ENCODE data around the gene BORCS5.
"Not testable (repeated sequence)": the region's sequence is repeated elsewhere in the genome, so short reads cannot be mapped to it uniquely, and the experiment has no call there.

Gene BORCS5

DNA sequence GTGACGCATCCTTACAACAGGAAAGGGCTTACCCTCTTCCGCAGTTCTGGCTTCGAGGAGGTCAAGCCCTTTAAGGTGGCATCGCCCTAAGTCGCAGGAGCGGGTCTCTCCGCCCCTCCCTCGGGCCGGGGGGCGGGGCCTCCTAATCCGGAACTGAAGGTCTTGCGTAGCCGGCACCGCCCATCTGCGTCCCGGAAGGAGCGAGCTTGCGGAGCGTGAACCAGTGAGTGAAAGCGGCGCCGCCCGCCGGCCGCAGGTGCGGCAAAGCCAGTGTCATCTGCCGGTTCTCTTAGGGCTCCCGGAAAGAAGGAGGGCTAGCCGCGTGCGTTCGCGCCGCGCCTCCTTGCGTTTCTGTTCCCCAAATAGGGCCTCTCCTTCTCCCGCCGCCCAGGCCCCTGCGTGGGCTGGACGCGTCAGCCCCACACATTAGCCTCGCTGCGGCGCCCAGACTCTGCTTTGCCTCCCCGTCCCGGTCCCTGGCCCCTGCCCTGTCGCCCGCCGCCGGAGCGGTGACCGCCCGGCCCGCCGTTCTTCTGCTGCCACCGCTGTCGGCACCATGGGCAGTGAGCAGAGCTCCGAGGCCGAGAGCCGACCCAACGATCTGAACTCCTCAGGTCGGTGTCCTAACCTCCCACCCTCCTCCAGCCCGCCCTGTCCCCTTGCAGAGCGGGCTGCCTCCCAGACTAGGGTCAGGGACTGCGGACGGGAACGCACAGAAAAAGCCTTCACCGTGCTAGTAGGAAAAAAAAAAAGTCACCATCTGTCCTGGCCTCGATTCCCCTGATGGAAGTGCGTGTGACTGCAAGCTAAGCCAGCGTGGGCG lies at the start of gene BORCS5:
Gene BORCS5, plus strand, starts transcription at position 183 of the 823 bp plus-strand sequence. Its CDS starts 374 bp downstream, at position 557.
- DNase-seq (ENCODE audit: low read depth in 2 of 2) = peak; percentile 96 to 97

DNA sequence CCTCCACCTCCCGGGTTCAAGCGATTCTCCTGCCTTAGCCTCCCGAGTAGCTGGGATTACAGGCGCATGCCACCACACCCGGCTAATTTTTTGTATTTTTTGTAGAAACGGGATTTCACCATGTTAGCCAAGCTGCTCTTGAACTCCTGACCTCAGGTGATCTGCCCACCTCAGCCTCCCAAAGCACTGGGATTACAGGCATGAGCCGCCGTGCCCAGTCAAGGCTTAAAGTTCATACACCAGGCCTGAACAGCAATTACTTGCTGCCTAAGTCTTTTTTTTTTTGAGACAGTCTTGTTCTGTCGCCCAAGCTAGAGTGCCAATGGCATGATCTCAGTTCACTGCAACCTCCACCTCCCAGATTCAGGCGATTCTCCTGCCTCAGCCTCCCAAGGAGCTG lies 46.2 kb upstream of the BORCS5 start:
- DNase-seq (ENCODE audit: low read depth in 2 of 2) = not testable (repeated sequence)

DNA sequence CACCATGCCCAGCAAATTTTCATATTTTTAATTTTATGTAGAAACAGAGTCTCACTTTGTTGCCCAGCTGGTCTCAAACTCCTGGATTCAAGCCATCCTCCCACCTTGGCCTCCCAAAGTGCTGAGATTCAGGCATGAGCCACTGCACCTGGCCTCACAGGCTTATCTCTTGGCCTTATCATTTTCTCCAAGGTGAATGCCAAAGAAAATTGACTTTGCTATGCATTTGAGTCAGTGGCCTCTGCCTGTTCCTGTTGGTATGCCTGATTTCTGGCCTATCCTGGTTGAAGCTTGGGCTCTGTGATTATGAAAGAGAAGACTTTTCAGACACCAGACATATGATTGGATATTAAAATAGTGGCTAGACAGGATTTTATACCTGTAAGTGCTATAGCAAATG lies 41.0 kb upstream of the BORCS5 start:
- no peak for DNase-seq (ENCODE audit: low read depth in 2 of 2)

DNA sequence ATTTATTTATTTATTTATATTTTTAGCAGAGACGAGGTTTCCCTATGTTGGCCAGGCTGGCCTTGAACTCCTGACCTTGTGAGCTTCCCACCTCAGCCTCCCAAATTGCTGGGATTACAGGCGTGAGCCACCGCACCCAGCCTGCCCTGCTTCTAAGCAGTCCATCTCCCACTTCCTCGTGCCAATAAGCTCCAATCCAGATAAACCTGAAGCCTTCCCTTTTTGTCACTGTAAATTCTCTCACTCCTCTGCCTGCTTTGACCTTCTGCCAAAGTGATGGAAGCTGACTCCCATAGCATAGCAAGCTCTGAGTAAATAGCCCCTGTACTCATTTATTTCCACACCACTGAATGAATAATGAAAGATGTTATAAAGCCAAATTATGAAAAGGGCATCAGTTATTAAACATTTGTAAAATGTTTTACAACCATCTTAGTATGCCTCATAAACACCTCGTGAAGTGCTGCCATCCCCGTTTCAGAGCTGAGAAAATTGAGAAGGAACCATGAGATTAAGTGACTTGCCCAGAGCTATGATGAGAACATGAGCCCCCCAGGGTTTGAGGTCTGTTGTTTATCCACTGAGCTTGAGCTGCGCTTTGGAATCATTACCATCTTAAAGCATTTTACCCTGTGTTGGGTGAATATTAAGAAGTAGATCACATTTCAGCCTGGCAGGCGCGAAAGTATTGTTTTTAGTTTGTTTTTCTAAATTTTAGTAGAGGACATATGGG lies 37.3 kb upstream of the BORCS5 start:
- DNase-seq (ENCODE audit: low read depth in 2 of 2) = no peak

DNA sequence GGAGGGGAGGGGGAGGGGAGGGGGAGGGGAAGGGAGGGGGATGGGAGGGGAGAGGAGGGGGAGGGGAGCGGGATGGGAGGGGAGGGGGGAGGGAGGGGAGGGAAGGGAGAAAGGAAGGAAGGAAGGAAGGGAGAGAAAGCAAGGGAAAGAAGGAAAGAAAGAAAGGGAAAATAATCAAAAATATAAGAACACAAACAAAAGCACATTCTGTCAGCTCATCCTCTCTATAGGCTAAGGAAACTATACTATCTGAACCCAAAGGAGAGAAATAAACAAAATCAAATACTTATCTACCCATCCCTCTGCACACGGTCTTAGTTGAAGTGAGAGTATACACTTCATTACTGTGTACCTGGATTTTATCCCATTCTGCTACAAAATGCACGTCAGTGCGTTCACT lies 33.8 kb upstream of the BORCS5 start:
- no peak for DNase-seq (ENCODE audit: low read depth in 2 of 2)

DNA sequence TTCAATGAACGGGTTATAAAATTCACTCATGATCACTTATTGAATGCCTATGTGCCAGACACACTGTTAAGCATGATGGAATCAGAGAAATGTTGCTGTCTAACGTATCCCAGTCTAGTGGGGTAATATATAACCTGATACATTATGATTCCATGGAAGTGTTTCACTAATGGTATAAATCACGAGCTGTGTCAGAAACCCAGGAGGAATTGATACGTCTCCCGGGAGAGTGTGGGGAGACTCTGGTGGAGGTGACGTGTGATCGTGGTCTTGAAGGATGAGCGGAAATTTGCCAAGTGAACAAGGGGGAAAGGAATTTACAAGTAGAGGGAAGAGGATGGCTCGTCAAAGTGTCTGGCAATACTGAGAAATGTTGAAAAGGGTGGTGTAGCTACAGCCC lies 33.3 kb upstream of the BORCS5 start:
- DNase-seq (ENCODE audit: low read depth in 2 of 2) = no peak

DNA sequence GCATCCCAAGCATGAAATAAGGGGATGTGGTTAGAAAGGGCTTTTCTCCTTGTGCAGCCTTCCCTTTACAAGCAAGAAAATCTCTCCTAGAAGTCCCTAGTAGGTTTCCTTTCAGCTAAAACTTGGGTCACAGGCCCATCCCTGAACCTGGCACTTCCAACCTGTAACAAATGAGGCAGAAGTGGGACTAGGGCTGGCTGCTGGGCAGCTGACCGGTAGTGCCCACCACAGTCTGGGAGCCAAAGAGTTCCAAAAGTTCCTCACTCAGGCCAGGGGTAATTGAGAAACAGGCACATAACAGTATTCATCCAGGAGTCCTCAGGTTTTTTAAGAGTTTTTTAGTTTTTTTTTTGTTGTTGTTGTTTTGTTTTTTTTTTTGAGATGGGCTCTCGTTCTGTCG lies 30.6 kb upstream of the BORCS5 start:
- no peak for DNase-seq (ENCODE audit: low read depth in 2 of 2)

DNA sequence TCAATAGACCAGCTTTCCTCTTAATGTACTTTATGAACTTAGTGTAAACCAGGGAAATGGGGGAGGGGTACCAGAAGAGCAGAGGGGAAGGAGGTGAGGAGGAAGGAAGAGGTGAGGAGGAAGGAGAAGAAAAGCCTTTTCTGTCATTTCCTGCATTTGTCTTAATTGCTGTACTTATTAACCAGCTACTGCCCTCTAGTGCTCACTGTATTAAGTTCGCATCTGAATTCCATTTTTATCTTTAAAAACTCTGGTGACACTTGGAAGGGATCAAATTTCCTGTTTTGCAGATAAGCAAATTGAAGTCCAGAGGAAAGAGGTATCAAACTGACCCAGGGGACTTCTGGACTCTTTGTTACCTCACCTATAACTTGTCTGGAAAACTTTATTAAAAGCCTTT lies 29.1 kb upstream of the BORCS5 start:
- no peak for DNase-seq (ENCODE audit: low read depth in 2 of 2)

DNA sequence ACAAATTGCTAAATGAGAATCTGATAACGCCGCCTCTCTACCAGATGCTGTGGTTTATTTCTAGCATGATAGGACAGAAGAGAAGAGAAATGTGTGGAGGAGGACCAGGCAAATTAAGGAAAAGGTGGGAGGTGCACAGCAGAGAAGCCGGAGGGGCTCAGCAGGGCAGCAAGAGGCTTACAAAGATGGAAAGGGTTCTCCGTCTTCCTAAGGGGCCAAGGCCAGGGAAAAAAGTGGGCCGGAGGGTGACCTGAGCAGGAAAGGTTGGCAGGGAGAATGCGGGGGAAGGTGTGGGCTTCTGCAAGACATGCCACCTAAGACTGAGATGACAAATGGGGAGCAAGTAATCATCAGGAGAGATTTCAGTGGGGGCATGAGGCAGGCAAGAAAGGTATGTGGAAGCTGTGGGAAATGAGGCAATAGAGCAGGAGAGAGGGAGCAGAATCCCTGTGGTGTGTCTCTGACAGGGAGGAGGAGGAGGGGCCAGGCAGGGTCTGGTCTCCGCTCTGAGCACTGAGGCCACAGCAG lies 25.6 kb upstream of the BORCS5 start:
- no peak for DNase-seq (ENCODE audit: low read depth in 2 of 2)

DNA sequence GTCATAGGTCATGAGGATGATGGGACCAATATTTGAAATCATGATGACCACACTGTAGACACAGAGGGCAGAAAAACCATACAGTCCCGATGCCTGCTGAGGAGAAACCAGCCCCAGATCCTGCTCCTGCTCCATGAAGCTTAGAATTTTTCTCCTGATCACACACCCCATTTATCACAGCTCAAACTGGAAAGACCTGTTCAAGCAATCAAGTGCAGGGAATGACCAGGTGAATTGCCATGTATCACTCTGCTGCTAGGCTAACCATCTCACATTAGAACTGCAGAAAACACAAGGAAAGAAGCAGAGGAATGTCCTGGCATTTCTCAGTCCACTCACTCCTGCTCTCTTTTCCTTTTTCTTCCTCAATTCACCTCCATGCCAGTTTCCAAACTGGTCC lies 25.0 kb upstream of the BORCS5 start:
- DNase-seq (ENCODE audit: low read depth in 2 of 2) = no peak

DNA sequence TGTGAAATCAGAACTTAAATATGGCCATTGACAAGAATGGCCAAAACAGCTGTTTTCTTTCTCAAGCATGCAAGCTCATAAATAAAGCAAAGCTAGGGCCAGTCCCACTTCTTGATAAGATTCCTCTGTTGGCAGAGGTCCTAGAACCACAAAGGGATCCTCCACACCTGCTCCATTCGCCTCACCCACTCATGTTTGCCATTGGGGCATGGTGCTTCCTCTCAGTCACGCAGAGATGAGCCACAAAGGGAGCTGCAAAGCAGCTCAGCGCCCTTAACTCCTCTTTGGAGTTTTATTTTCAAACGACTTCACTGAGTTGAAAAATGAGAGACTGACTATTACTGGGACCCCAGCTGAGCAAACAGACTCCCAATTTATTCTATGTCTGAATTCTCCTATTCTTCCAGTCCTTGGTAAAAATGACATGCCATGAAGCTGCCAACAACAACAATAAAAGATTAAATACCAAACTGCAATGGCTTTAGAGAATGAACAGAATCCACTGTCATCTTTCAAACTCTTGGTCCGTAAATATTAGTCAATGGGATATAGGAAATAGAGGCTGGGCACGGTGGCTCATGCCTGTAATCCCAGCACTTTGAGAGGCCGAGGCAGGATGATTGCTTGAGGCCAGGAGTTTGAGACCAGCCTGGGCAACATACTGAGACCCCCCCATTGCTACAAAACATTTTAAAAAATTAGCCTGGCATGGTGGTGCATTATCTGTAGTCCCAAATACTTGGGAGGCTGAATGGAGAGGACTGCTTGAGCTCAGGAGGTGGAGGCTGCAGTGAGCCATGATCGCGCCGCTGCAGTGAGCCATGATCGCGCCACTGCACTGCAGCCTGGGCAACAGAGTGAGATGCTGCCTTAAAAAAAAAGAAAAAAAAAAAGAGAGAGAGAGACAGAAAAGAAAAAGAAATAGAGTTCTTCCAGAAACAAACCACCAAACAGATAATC lies 23.2 kb upstream of the BORCS5 start:
- no peak for DNase-seq (ENCODE audit: low read depth in 2 of 2)

DNA sequence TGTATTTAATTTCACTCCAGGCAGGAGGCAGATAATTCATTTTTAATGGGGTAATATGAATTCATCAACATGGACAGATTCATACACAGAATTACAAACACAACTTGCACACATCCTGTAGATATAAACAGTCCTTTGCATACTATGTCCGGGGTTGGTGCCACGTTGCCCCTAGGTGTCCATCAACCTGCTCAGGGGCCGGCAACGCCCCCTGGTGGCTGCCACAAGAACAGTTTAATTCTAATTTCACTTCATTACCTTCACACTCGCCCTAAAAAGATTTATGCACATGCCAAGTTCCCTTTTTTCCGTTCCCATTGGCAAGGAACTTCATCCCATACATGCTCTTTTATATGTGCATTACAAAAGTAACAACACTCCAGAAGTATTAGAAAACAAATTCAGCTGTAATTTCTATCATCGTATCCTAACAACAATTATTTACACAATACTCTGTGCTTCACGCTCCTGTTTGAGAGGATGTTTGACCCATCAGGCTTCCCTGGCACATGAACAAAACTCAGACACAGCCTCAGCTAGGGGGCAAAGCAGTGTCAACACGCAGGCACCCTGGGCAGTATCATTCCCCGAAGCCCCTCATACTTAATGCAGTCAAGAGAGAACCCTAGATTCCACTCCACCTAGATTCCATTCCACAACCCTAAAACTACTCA lies 22.4 kb upstream of the BORCS5 start:
- DNase-seq (ENCODE audit: low read depth in 2 of 2) = peak; percentile 41 to 61

DNA sequence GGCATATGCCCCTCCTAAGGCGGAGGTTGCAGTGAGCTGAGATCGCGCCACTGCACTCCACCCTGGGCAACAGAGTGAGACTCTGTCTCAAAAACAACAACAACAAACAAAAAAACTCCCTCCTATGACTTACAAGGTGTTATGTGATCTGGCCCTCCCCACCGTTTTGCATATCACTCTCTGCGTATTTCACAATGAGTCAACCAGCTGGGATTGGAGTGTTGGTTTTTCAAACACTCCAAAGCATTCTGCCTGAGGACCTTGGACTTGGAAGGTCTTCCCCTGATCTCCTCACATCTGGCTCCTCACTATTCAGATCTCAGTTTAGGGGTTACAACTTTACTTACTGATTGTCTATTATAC lies 20.8 kb upstream of the BORCS5 start:
- no peak for DNase-seq (ENCODE audit: low read depth in 2 of 2)

DNA sequence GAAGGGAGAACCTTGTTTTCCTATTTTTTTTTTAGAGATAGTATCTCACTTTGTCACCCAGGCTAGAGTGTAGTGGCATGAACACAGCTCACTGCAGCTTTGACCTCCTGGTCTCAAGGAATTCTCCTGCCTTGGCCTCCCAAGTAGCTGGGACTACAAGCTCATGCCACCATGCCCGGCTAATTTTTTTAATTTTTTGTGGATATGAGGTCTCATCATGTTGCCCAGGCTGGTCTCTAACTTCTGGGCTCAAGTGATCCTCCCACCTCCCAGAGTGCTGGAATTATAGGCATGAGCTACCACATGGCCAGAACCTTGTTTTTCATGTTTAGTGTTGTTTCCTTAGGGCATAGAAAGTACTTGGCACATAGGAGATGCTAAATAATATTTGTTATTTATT lies 20.4 kb upstream of the BORCS5 start:
- DNase-seq (ENCODE audit: low read depth in 2 of 2) = no peak

DNA sequence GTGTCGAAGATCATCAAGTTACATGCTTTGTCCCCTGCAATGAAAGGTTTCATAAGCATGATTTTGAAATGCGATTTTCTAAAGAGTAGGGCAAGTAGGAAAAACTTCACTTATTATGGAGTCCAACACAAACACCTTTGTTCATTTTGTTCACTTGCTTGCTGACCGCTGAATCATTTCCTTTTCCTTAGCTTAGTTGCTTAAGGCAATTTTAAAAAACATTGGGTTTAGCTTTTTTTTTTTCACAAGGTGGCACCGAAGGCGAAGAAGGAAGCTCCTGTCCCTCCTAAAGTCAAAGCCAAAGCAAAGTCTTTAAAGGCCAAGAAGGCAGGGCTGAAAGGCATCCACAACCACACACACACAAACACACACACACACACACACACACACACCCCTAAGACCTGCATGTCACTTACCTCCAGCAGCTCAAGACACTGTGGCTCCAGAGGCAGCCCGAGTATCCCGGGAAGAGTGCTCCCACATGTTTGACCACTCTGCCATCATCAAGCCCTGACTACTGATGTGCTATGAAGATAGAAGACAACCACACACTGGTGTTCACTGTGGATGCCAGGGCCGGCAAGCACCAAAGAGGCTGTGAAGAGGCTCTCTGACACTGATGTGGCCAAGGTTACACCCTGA lies 18.2 kb upstream of the BORCS5 start:
- no peak for DNase-seq (ENCODE audit: low read depth in 2 of 2)

DNA sequence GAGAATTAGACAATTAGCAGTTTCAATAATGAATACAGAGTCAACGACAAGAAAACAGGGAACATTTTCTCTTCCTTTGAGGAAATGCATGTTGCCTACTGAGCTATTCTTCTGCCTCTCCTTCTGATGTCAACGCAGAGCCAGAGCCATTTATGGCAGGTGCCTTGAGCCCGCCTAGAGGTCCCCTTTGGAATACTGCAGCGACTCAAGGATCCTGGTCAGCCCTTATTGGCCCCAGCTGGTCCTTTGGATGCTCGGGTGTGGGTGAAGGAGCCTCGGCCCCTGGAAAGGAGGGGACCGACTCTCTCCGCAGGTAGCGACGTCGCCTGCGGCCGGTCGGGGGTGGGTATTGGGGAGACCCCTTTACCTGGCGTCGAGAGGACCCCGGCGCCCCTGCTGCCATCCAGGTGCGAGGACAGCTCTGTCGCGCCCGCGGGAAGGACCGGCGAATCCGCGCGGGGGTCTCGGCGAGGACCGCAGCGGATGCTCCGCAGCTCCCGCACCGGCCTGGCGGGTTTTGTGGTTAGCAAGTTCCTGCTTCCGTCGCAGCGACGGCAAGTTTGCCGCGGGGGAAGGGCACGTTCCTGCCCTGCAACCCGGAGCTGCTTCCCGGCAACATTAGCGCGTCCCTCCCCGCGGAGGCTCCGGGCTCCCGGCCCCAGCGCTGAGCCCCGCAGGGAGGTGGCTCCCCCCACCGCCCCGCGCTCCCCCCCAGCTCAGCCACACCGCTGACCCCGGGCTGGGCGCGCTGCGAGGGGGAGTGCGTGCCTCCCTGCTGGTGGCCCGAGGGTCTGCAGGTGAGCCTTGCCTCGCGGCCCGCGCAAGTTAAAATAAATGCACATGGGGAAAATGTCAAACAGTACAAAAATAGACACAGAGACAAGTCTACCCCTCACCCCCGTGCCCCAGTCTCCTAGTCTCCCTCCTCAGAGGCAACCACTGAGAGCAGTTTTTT lies 6.9 kb upstream of the BORCS5 start, which contains the start of gene MANSC1:
Gene MANSC1, minus strand, starts transcription at position 532 of the 955 bp plus-strand sequence. CDS start 6,928 bp downstream, outside the sequence.
- peak in 1 of 2 donors; percentile 39 for DNase-seq (ENCODE audit: low read depth in 2 of 2)

DNA sequence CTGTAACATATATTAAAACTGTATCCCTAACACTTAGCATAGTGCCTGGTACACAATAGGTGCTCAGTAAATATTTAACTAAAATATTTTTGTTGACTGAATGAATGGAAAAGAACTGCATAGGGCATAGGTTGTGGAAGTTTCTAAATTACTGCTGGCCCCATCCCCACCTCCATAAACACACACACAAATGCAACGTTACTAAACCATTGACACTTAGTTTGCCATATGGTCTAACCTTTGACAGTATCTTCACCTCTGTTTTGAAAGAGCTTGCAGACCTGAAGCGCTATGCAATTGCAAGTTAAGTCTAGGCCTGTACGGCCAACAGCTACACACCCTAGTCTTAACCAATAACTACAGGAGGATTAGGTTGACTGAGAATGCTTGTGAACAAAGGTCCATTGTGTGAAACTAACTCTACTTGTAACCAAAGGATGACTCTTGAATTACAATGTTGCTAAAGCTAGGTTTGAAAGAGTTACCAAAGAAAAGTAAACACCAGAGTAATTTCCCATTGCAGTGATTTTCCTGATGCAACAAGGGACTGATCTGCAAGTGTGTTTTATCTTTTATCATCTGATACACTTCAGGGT lies 5.9 kb upstream of the BORCS5 start:
- DNase-seq (ENCODE audit: low read depth in 2 of 2) = no peak

DNA sequence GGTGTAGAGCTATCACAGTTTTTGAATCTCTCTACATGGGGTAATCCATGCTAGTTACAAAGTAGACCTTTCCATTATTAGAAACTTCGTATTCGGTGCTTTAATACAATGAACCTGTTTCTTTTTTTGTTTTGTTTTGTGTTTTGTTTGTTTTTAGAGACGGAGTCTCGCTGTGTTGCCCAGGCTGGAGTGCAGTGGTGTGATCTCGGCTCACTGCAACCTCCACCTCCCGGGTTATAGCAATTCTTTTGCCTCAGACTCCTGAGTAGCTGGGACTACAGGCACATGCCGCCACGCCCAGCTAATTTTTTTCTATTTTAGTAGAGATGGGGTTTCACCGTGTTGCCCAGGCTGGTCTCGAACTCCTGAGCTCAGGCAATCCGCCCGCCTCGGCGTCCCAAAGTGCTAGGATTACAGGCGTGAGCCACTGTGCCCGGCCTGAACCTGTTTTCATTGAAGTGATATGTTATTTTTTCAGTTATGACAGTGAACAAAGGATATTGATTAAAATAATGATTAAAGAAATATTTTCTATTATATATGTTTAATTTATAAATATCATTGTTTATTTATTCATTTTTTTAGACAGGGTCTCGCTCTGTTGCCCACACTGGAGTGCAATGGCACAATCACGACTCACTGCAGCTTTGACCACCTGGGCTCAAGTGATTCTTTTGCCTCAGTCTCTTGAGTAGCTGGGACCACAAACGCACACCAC lies 5.3 kb upstream of the BORCS5 start:
- not testable (repeated sequence) for DNase-seq (ENCODE audit: low read depth in 2 of 2)

All from stimulated activated CD4-positive, alpha-beta T cell treated with anti-CD3 and anti-CD28 coated beads, Interleukin-15, amount 100 ng/mL, for 48 hours (primary cell).